Inferior parietal cortex (tissue), 1 donor: ENCODE data around the gene SH2D3C.

Experiments
- DNase-seq: peaks from one replicate; pipeline ENCODE4 v3.0.0-alpha.2; 2016; ENCODE audit errors: extremely low spot score

The SH2D3C gene

GRCh38 chr9:127698985-127699670 is 79.3 kb downstream of the SH2D3C start:
- peak; percentile 97 for DNase-seq

GRCh38 chr9:127698386-127698785 is 80.1 kb downstream of the SH2D3C start:
- DNase-seq = no peak

- no peak for DNase-seq
These were observed 80.9 kb downstream of the SH2D3C start for GRCh38 chr9:127697575-127697974.

- DNase-seq = no peak
These were observed 83.4 kb downstream of the SH2D3C start for GRCh38 chr9:127694890-127695720.

- DNase-seq = no peak
These were observed 84.8 kb downstream of the SH2D3C start for GRCh38 chr9:127693697-127694096.

- DNase-seq = peak; percentile 41
These were observed 85.3 kb downstream of the SH2D3C start for GRCh38 chr9:127693143-127693542.

GRCh38 chr9:127692071-127692470 is 86.4 kb downstream of the SH2D3C start:
- no peak for DNase-seq

- DNase-seq = no peak
These were observed 87.7 kb downstream of the SH2D3C start for GRCh38 chr9:127690735-127691134.

GRCh38 chr9:127689329-127690000 is 89.0 kb downstream of the SH2D3C start:
- DNase-seq = no peak
